ENCODE data around the gene WWOX.

The WWOX gene

GRCh38 chr16:78407191-78407590 lies 307.7 kb downstream of the WWOX start:
- DNase-seq, result no peak

- no peak for DNase-seq
Observed at GRCh38 chr16:78413651-78414050, 314.2 kb downstream of the WWOX start.

GRCh38 chr16:78415013-78415412 lies 315.6 kb downstream of the WWOX start:
- DNase-seq, result no peak

- DNase-seq, result no peak
Observed at GRCh38 chr16:78415669-78416068, 316.2 kb downstream of the WWOX start.

- DNase-seq, result no peak
Observed at GRCh38 chr16:78416400-78416799, 316.9 kb downstream of the WWOX start.

GRCh38 chr16:78421181-78421708 lies 321.8 kb downstream of the WWOX start:
- DNase-seq, result no peak

- no peak for DNase-seq
Observed at GRCh38 chr16:78425281-78425680, 325.8 kb downstream of the WWOX start.

GRCh38 chr16:78425891-78426510 lies 326.5 kb downstream of the WWOX start:
- no peak for DNase-seq

GRCh38 chr16:78428193-78428592 lies 328.7 kb downstream of the WWOX start:
- DNase-seq, result peak; percentile 95

GRCh38 chr16:78430281-78430680 lies 330.8 kb downstream of the WWOX start:
- no peak for DNase-seq

- DNase-seq, result no peak
Observed at GRCh38 chr16:78431004-78431670, 331.7 kb downstream of the WWOX start.

GRCh38 chr16:78431701-78432100 lies 332.2 kb downstream of the WWOX start:
- DNase-seq, result no peak

GRCh38 chr16:78432451-78432850 lies 333.0 kb downstream of the WWOX start:
- no peak for DNase-seq

- DNase-seq, result peak; percentile 45
Observed at GRCh38 chr16:78433116-78433515, 333.7 kb downstream of the WWOX start.

- DNase-seq, result no peak
Observed at GRCh38 chr16:78434401-78434800, 334.9 kb downstream of the WWOX start.

GRCh38 chr16:78435260-78435659 lies 335.8 kb downstream of the WWOX start:
- DNase-seq, result no peak

- no peak for DNase-seq
Observed at GRCh38 chr16:78436023-78436422, 336.6 kb downstream of the WWOX start.

GRCh38 chr16:78436846-78437245 lies 337.4 kb downstream of the WWOX start:
- no peak for DNase-seq

GRCh38 chr16:78437352-78437968 lies 338.0 kb downstream of the WWOX start:
- DNase-seq, result peak; percentile 84

GRCh38 chr16:78438219-78438618 lies 338.8 kb downstream of the WWOX start:
- no peak for DNase-seq

- no peak for DNase-seq
Observed at GRCh38 chr16:78438632-78439031, 339.2 kb downstream of the WWOX start.

- no peak for DNase-seq
Observed at GRCh38 chr16:78439646-78440045, 340.2 kb downstream of the WWOX start.

GRCh38 chr16:78441298-78441697 lies 341.8 kb downstream of the WWOX start:
- DNase-seq, result no peak
